ENCODE measurements around the gene S100A9.

- TF ChIP-seq CTCF (IDR thresholded peaks at IDR 0.05): no peak
- no peak for TF ChIP-seq ZFX (IDR thresholded peaks at IDR 0.05; ENCODE audit: borderline replicate concordance)
Observed at GRCh38 chr1:153387001-153387400, 29.3 kb downstream of the S100A9 start.
